H4 (cell line): ENCODE measurements around the gene XPNPEP1. TPM values are rescaled to one million over a fixed set of nuclear protein-coding genes. Genes with fewer than 3 reads are reported as not detected.

Source experiments
- DNase-seq: peaks from one replicate; pipeline ENCODE4 v3.0.0-alpha.2; 2015; ENCODE audit warnings: low spot score
- total RNA-seq: library from RNA; depleted of rRNA; stranded (reverse); fragments of >200 nt; shearing (Covaris generic); gene quantifications from 2 replicates; pipeline ENCODE4 v1.2.3, GENCODE V29; 2014

The XPNPEP1 gene
- total RNA-seq, 1 experiment from 2014 or later: 90.9 TPM

GRCh38 chr10:109863775-109864174, 59.5 kb downstream of the XPNPEP1 start:
- DNase-seq: no peak

- no peak for DNase-seq
These were observed 60.6 kb downstream of the XPNPEP1 start for GRCh38 chr10:109862738-109863137.

GRCh38 chr10:109862041-109862440, 61.3 kb downstream of the XPNPEP1 start:
- no peak for DNase-seq

GRCh38 chr10:109861081-109861480, 62.2 kb downstream of the XPNPEP1 start:
- no peak for DNase-seq

- DNase-seq: no peak
These were observed 64.1 kb downstream of the XPNPEP1 start for GRCh38 chr10:109859221-109859620.

GRCh38 chr10:109855746-109856145, 67.6 kb downstream of the XPNPEP1 start:
- no peak for DNase-seq

GRCh38 chr10:109853921-109854320, 69.4 kb downstream of the XPNPEP1 start:
- no peak for DNase-seq

- peak; percentile 72 for DNase-seq
These were observed 70.8 kb downstream of the XPNPEP1 start for GRCh38 chr10:109852475-109853037.

- no peak for DNase-seq
These were observed 71.5 kb downstream of the XPNPEP1 start for GRCh38 chr10:109851616-109852474.

GRCh38 chr10:109846832-109847231, 76.5 kb downstream of the XPNPEP1 start:
- no peak for DNase-seq

- DNase-seq: no peak
These were observed 78.0 kb downstream of the XPNPEP1 start for GRCh38 chr10:109845308-109845707.

GRCh38 chr10:109838592-109839244, 84.6 kb downstream of the XPNPEP1 start:
- no peak for DNase-seq

GRCh38 chr10:109837384-109837783, 85.9 kb downstream of the XPNPEP1 start:
- DNase-seq: no peak

GRCh38 chr10:109835257-109835656, 88.1 kb downstream of the XPNPEP1 start:
- DNase-seq: no peak

- no peak for DNase-seq
These were observed 91.5 kb downstream of the XPNPEP1 start for GRCh38 chr10:109831846-109832245.

GRCh38 chr10:109824206-109824605, 99.1 kb downstream of the XPNPEP1 start:
- no peak for DNase-seq

- no peak for DNase-seq
These were observed 100.1 kb downstream of the XPNPEP1 start for GRCh38 chr10:109823196-109823595.

GRCh38 chr10:109821672-109822071, 101.6 kb downstream of the XPNPEP1 start:
- no peak for DNase-seq

GRCh38 chr10:109820620-109821405, 102.5 kb downstream of the XPNPEP1 start:
- no peak for DNase-seq

GRCh38 chr10:109819807-109820206, 103.5 kb downstream of the XPNPEP1 start:
- DNase-seq: no peak
